Activated naive CD4-positive, alpha-beta T cell (primary cell): ENCODE data around the gene ESRRA.

Source experiments
- DNase-seq, 4 experiments: peaks; one replicate each; lab custom pipeline; 2025; lab: John Stamatoyannopoulos, UW

ESRRA gene

GRCh38 chr11:64352099-64352994 lies 47.0 kb downstream of the ESRRA start:
- no peak for DNase-seq

GRCh38 chr11:64352995-64353714 lies 47.8 kb downstream of the ESRRA start:
- no peak for DNase-seq

- DNase-seq: no peak
Measured at GRCh38 chr11:64353715-64354506, 48.6 kb downstream of the ESRRA start.

- peak in 1 of 4 experiments; percentile 50 for DNase-seq
Measured at GRCh38 chr11:64355078-64355940, 50.0 kb downstream of the ESRRA start.

GRCh38 chr11:64356498-64357411 lies 51.4 kb downstream of the ESRRA start:
- no peak for DNase-seq

GRCh38 chr11:64357446-64357845 lies 52.1 kb downstream of the ESRRA start:
- no peak for DNase-seq

- DNase-seq: peak in 1 of 4 experiments; percentile 36
Measured at GRCh38 chr11:64357904-64358535, 52.7 kb downstream of the ESRRA start.

GRCh38 chr11:64358536-64358906 lies 53.2 kb downstream of the ESRRA start:
- no peak for DNase-seq

- DNase-seq: peak in 1 of 4 experiments; percentile 18
Measured at GRCh38 chr11:64358907-64359711, 53.8 kb downstream of the ESRRA start, which contains the start of gene RPS6KA4. TSS of gene RPS6KA4 (plus strand) at chr11:64359162. CDS start at chr11:64359236, 74 bp downstream.

GRCh38 chr11:64359712-64360445 lies 54.6 kb downstream of the ESRRA start:
- peak in 1 of 4 experiments; percentile 13 for DNase-seq

GRCh38 chr11:64360448-64360921 lies 55.2 kb downstream of the ESRRA start:
- DNase-seq: no peak

GRCh38 chr11:64361659-64362058 lies 56.3 kb downstream of the ESRRA start:
- DNase-seq: no peak

- DNase-seq: no peak
Measured at GRCh38 chr11:64362339-64362738, 57.0 kb downstream of the ESRRA start.

- DNase-seq: no peak
Measured at GRCh38 chr11:64364435-64364834, 59.1 kb downstream of the ESRRA start.

- DNase-seq: no peak
Measured at GRCh38 chr11:64364911-64365310, 59.6 kb downstream of the ESRRA start.
